ENCODE data around the gene BAZ2B. TPM values are rescaled to one million over a fixed set of nuclear protein-coding genes. Genes with fewer than 3 reads are reported as not detected.
"Not testable (repeated sequence)": the region's sequence is repeated elsewhere in the genome, so short reads cannot be mapped to it uniquely, and the experiment has no call there.

The BAZ2B gene
- total RNA-seq, 2 donors from 2014 or later, result 9.4 to 15.0 TPM

- peaks cover 0 to 19% of the 10 kb centered on the region in 2 donors for H3K36me3 Mint-ChIP-seq
- no peak for DNase-seq (ENCODE audit: low spot score in 2 of 2)
- peaks cover 0 to 3% of the 10 kb centered on the region in 2 donors for H3K9me3 Mint-ChIP-seq
- ATAC-seq, result no peak
- H3K27ac Mint-ChIP-seq, result no peak overlapping the region
Measured at GRCh38 chr2:159442159-159442852, 174.0 kb downstream of the BAZ2B start.

- Mint-ChIP-seq H3K9me3 (no peaks in the 10 kb centered on the region), H3K27ac (no peak overlapping the region), H3K36me3 (peaks cover 0 to 13% of the 10 kb centered on the region in 2 donors)
- no peak for DNase-seq (ENCODE audit: low spot score in 2 of 2)
- ATAC-seq, result no peak
Measured at GRCh38 chr2:159441182-159441581, 175.2 kb downstream of the BAZ2B start.

GRCh38 chr2:159439421-159439820, 176.9 kb downstream of the BAZ2B start:
- Mint-ChIP-seq H3K9me3 (no peaks in the 10 kb centered on the region), H3K36me3 (peaks cover 0 to 6% of the 10 kb centered on the region in 2 donors)
- no peak for ATAC-seq

GRCh38 chr2:159438720-159439353, 177.5 kb downstream of the BAZ2B start:
- Mint-ChIP-seq H3K9me3 (no peaks in the 10 kb centered on the region), H3K27ac (no peak overlapping the region), H3K36me3 (peaks cover 0 to 6% of the 10 kb centered on the region in 2 donors)
- no peak for DNase-seq (ENCODE audit: low spot score in 2 of 2)
- ATAC-seq, result no peak

More at GRCh38 chr2:159439421-159439820, 176.9 kb downstream of the BAZ2B start:
- H3K27ac Mint-ChIP-seq, result no peak overlapping the region
- no peak for DNase-seq (ENCODE audit: low spot score in 2 of 2)

- ATAC-seq (no peak), DNase-seq (ENCODE audit: low spot score in 2 of 2) (no peak)
- Mint-ChIP-seq H3K27ac (no peak overlapping the region), H3K36me3 (peaks cover 0 to 6% of the 10 kb centered on the region in 2 donors), H3K9me3 (no peaks in the 10 kb centered on the region)
Measured at GRCh38 chr2:159438284-159438683, 178.1 kb downstream of the BAZ2B start.

- ATAC-seq (no peak), DNase-seq (ENCODE audit: low spot score in 2 of 2) (no peak)
- no peak overlapping the region for H3K27ac Mint-ChIP-seq
- no peaks in the 10 kb centered on the region for H3K36me3 Mint-ChIP-seq
- H3K9me3 Mint-ChIP-seq, result no peaks in the 10 kb centered on the region
Measured at GRCh38 chr2:159432610-159433009, 183.7 kb downstream of the BAZ2B start.

GRCh38 chr2:159427048-159427447, 189.3 kb downstream of the BAZ2B start:
- Mint-ChIP-seq H3K36me3 (peaks cover 0 to 8% of the 10 kb centered on the region in 2 donors), H3K27ac (no peak overlapping the region), H3K9me3 (no peaks in the 10 kb centered on the region)
- DNase-seq (ENCODE audit: low spot score in 2 of 2) (no peak), ATAC-seq (no peak)

- ATAC-seq, result no peak
Measured at GRCh38 chr2:159419403-159419802, 196.9 kb downstream of the BAZ2B start.

GRCh38 chr2:159411460-159411859, 204.9 kb downstream of the BAZ2B start:
- ATAC-seq, result peak in 1 of 2 donors; percentile 56

More at GRCh38 chr2:159419403-159419802, 196.9 kb downstream of the BAZ2B start:
- Mint-ChIP-seq H3K27ac (no peak overlapping the region), H3K36me3 (peaks cover 0 to 8% of the 10 kb centered on the region in 2 donors), H3K9me3 (no peaks in the 10 kb centered on the region)
- no peak for DNase-seq (ENCODE audit: low spot score in 2 of 2)

GRCh38 chr2:159410276-159410675, 206.1 kb downstream of the BAZ2B start:
- Mint-ChIP-seq H3K27ac (peak overlapping the region in 1 of 2 donors; percentile 44), H3K9me3 (no peaks in the 10 kb centered on the region), H3K36me3 (no peaks in the 10 kb centered on the region)
- peak in 1 of 2 donors; percentile 51 for ATAC-seq
- no peak for DNase-seq (ENCODE audit: low spot score in 2 of 2)

More at GRCh38 chr2:159411460-159411859, 204.9 kb downstream of the BAZ2B start:
- Mint-ChIP-seq H3K36me3 (no peaks in the 10 kb centered on the region), H3K27ac (no peak overlapping the region), H3K9me3 (no peaks in the 10 kb centered on the region)
- DNase-seq (ENCODE audit: low spot score in 2 of 2), result no peak

- H3K27ac Mint-ChIP-seq, result no peak overlapping the region
- H3K9me3 Mint-ChIP-seq, result no peaks in the 10 kb centered on the region
- peak in 1 of 2 donors; percentile 83 for ATAC-seq
- DNase-seq (ENCODE audit: low spot score in 2 of 2), result no peak
- H3K36me3 Mint-ChIP-seq, result no peaks in the 10 kb centered on the region
Measured at GRCh38 chr2:159409116-159409800, 207.1 kb downstream of the BAZ2B start.

GRCh38 chr2:159402790-159403189, 213.6 kb downstream of the BAZ2B start:
- DNase-seq (ENCODE audit: low spot score in 2 of 2) (no peak), ATAC-seq (no peak)
- Mint-ChIP-seq H3K36me3 (no peaks in the 10 kb centered on the region), H3K9me3 (no peaks in the 10 kb centered on the region), H3K27ac (no peak overlapping the region)

- not testable (repeated sequence) for ATAC-seq; H3K9me3 Mint-ChIP-seq; H3K27ac Mint-ChIP-seq; DNase-seq (ENCODE audit: low spot score in 2 of 2); H3K36me3 Mint-ChIP-seq
Measured at GRCh38 chr2:159402160-159402559, 214.2 kb downstream of the BAZ2B start.

GRCh38 chr2:159399716-159400415, 216.5 kb downstream of the BAZ2B start:
- ATAC-seq (no peak), DNase-seq (ENCODE audit: low spot score in 2 of 2) (no peak)
- Mint-ChIP-seq H3K27ac (no peak overlapping the region), H3K36me3 (no peaks in the 10 kb centered on the region), H3K9me3 (no peaks in the 10 kb centered on the region)

GRCh38 chr2:159396799-159397198, 219.5 kb downstream of the BAZ2B start:
- no peaks in the 10 kb centered on the region for H3K9me3 Mint-ChIP-seq
- DNase-seq (ENCODE audit: low spot score in 2 of 2) (no peak), ATAC-seq (no peak)
- no peak overlapping the region for H3K27ac Mint-ChIP-seq
- H3K36me3 Mint-ChIP-seq, result no peaks in the 10 kb centered on the region

GRCh38 chr2:159382447-159383028, 233.8 kb downstream of the BAZ2B start:
- Mint-ChIP-seq H3K27ac (no peak overlapping the region), H3K36me3 (no peaks in the 10 kb centered on the region), H3K9me3 (no peaks in the 10 kb centered on the region)
- no peak for ATAC-seq
- DNase-seq (ENCODE audit: low spot score in 2 of 2), result no peak
